ENCODE measurements around the gene PAK5. TPM values are rescaled to one million over a fixed set of nuclear protein-coding genes. Genes with fewer than 3 reads are reported as not detected.

PAK5 gene
- total and polyA plus RNA-seq, 2 of the 13 experiments (the other 11 are each of a cell fraction or from before 2014, with no cell fraction given) = not detected

- Histone ChIP-seq H2AFZ (ENCODE audit: low read length) (no peak overlapping the region), H3K4me2 (ENCODE audit: low read depth, low read length) (no peak overlapping the region), H3K27me3 (ENCODE audit: control insufficient read depth in 1 of 2, insufficient read depth in 2 of 2, low read length in 2 of 2) (no peaks in the 10 kb centered on the region), H3K4me1 (ENCODE audit: insufficient read depth, low read length) (no peaks in the 10 kb centered on the region), H3K79me2 (ENCODE audit: insufficient read depth, low read length) (no peaks in the 10 kb centered on the region), H3K9me3 (ENCODE audit: low read length) (peaks cover 4% of the 10 kb centered on the region; the same call in 1 of the 2 replicates), H4K20me1 (ENCODE audit: insufficient read depth, low read length) (no peaks in the 10 kb centered on the region), H3K9ac (ENCODE audit: insufficient read depth, low read depth, low read length) (no peak overlapping the region), H3K36me3 (replicated peaks in 1 of 2; ENCODE audit: control insufficient read depth in 1 of 2, insufficient read depth in 2 of 2, low read length in 2 of 2) (no peaks in the 10 kb centered on the region), H3K27ac (ENCODE audit: extremely low read length, insufficient read depth, low read length) (no peak overlapping the region), H3K4me3 (replicated peaks in 1 of 3; ENCODE audit: insufficient read depth in 1 of 3, low read depth in 2 of 3, low read length in 3 of 3) (no peak overlapping the region)
- in situ Hi-C loops (cut with HindIII; ENCODE audit: extremely low pct_ligation_motif_present, low pct_unique_long_range_greater_than_20kb) = no loop called here
- CTCF ChIA-PET (ENCODE audit: low intra/inter-chr PET ratio, low total read pairs) = no interaction called here
- intact Hi-C loops (cut with micrococcal nuclease; ENCODE audit: unreplicated experiment) = no loop called here
- BruUV-seq (replicated peaks) = no TSS peak
- DNase-seq (ENCODE audit: low spot score) = no peak
- TF ChIP-seq DR1 (CRISPR knock-in tag; IDR thresholded peaks at IDR 0.05) (no peak), EED (CRISPR knock-in tag; IDR thresholded peaks at IDR 0.05) (no peak), XRCC5 (optimal IDR thresholded peaks at IDR 0.05; ENCODE audit: low read length) (no peak), PHB2 (IDR thresholded peaks at IDR 0.05; ENCODE audit: partially characterized antibody) (no peak), SMAD1 (CRISPR knock-in tag; IDR thresholded peaks at IDR 0.05; ENCODE audit: borderline replicate concordance, low read depth) (no peak), SUZ12 (IDR thresholded peaks at IDR 0.05; ENCODE audit: low read depth, low read length) (no peak), RBAK (CRISPR knock-in tag; IDR thresholded peaks at IDR 0.05) (no peak), MTF2 (CRISPR knock-in tag; IDR thresholded peaks at IDR 0.05; ENCODE audit: borderline replicate concordance) (no peak), ZNF512B (CRISPR knock-in tag; IDR thresholded peaks at IDR 0.05; ENCODE audit: borderline replicate concordance) (no peak), ISX (CRISPR knock-in tag; conservative IDR thresholded peaks at IDR 0.05) (no peak), SSRP1 (CRISPR knock-in tag; IDR thresholded peaks at IDR 0.05) (no peak)
- FAIRE-seq = no peak
- ATAC-seq = no peak
- POLR2A ChIA-PET = no interaction called here
Measured at GRCh38 chr20:9743871-9744270, 95.0 kb downstream of the PAK5 start.
